Stomach (tissue), 9 donors: ENCODE data around the gene NRG2. TPM values are rescaled to one million over a fixed set of nuclear protein-coding genes. Genes with fewer than 3 reads are reported as not detected.
A peak's percentile ranks its signal among the peaks of the same experiment; 100 is the strongest.

Experiments
- DNase-seq, 2 donors: peaks; one replicate each; pipeline versions ENCODE4 v3.0.0 to v3.0.0-alpha.2; 2013 to 2019
- H3K27ac ChIP-seq, 5 donors: fragments of 200-600 bp in 4 of 5; sonication (generic) in 4 of 5; one replicate each; pipeline ENCODE4 v1.5.1; 2013 to 2019; ENCODE audit warnings: mild to moderate bottlenecking in 1 of 5, moderate library complexity in 1 of 5
- H3K27me3 ChIP-seq, 3 donors: fragments of 200-600 bp; sonication (generic); one replicate each; pipeline ENCODE4 v1.5.1; 2017 to 2019; ENCODE audit warnings: mixed run types in 1 of 3
- H3K36me3 ChIP-seq, 4 donors: fragments of 200-600 bp; sonication (generic); 1 replicate in 3 of 4; 2 replicates in 1 of 4; pipeline ENCODE4 v1.5.1; 2016 to 2019
- H3K4me1 ChIP-seq, 4 donors: fragments of 200-600 bp; sonication (generic); one replicate each; pipeline ENCODE4 v1.5.1; 2016 to 2019
- H3K4me3 ChIP-seq, 4 donors: fragments of 200-600 bp; sonication (generic) in 3 of 4; one replicate each; pipeline ENCODE4 v1.5.1; 2016 to 2019; ENCODE audit warnings: mild to moderate bottlenecking in 1 of 4
- H3K9me3 ChIP-seq, 4 donors: fragments of 200-600 bp; sonication (generic); one replicate each; pipeline ENCODE4 v1.5.1; 2016 to 2019
- CTCF ChIP-seq, 7 experiments: fragments of 450-650 bp in 4 of 7; fragments of 200-600 bp in 3 of 7; sonication (generic) in 3 of 7; IDR thresholded peaks; one replicate each; pipeline ENCODE4 v1.5.1; 2016 to 2019; ENCODE audit warnings: antibody characterized with exemption in 7 of 7, control low read depth in 2 of 7, mild to moderate bottlenecking in 1 of 7
- EP300 ChIP-seq: sonication (generic); formaldehyde crosslinking; IDR thresholded peaks from one replicate; pipeline ENCODE4 v1.6.1; 2017; ENCODE audit warnings: antibody characterized with exemption
- POLR2A ChIP-seq, 4 donors: fragments of 450-650 bp; IDR thresholded peaks; one replicate each; pipeline ENCODE4 v1.6.1; 2016; ENCODE audit warnings: antibody characterized with exemption in 4 of 4, control low read depth in 2 of 4, mild to moderate bottlenecking in 1 of 4, moderate library complexity in 1 of 4
- POLR2AphosphoS5 ChIP-seq, 3 donors: sonication (generic); formaldehyde crosslinking; IDR thresholded peaks; one replicate each; pipeline ENCODE4 v1.6.1; 2016; ENCODE audit warnings: antibody characterized with exemption in 3 of 3
- WGBS, 5 donors: extraction: QIAGEN DNeasy Blood & Tissue Kit in 3 of 5; methylation state at CpG; one replicate each; pipeline versions ENCODE4 v1.1.5 to v1.1.7; 2013 to 2018; 5-methylcytosine and 5-hydroxymethylcytosine counted together
- intact Hi-C: fragments of 100-400 bp; cut with DNase I; formaldehyde crosslinking; loops from one replicate; pipeline ENCODE4 v1.15.1; 2023; ENCODE audit warnings: low total_unique reads
- polyA plus RNA-seq, 3 donors: library from polyadenylated mRNA; stranded (reverse); fragments of 200-250 nt; gene quantifications; one replicate each; pipeline ENCODE4 v1.2.3, GENCODE V29; 2013
- total RNA-seq, 5 donors: library from RNA; depleted of rRNA; stranded (reverse); fragments of >200 nt; gene quantifications; one replicate each; pipeline versions ENCODE4 v1.1.0 to v1.2.3, GENCODE V29; 2014 to 2016
- donor health status: healthy with polysubstance abuse.
- donor health status: Bipolar disorder and iron deficiency.
- donor health status: healthy.

NRG2 gene
- total and polyA plus RNA-seq, 8 donors: 0.25 to 22.2 (median 1.2) TPM; not detected in 1

DNA sequence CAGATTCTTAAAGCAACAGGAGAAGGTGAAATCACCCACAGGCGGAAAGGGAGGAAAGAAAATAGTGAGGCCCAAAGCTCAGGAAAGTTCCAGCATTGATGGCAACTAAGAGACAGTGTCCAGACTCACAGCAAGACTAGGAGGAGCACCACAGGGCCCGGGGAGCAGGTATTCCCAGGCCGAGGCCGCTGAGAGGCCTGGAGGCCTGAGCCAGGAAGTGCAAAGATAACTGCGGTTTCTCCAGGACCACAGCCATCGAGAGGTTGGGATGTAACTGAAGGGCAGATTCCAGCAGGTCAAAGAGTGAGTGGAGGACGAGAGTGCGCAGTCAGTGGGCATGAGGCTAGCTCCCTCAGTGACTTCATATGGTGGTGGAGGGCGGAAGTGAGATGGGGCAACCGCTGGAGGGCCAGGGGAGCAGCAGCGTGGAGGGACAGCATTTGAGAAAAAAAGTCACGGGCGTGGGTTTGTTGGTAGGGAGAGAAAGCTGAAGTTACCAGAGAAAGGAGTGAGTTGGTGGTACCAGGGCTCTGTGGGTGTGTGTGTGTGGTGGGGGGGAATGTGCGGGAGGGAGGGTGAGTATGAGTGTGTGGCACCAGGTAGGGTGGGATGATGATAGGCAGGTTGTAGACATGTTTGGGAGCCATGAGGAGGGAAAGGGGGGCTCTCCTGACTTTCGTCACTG is 157.8 kb downstream of the NRG2 start:
- peaks cover 0 to 21% (median 0%) of the 10 kb centered on the region in 4 donors for H3K36me3 ChIP-seq
- DNase-seq: no peak
- intact Hi-C loops: no loop called here
- H3K27me3 ChIP-seq: no peaks in the 10 kb centered on the region
- H3K9me3 ChIP-seq: no peaks in the 10 kb centered on the region
- H3K4me3 ChIP-seq: no peak overlapping the region
- H3K27ac ChIP-seq: no peak overlapping the region
- 87 to 94% (median 89%) methylated on average over 15 of the region's 15 CpGs for WGBS, 5 donors
- TF ChIP-seq EP300 (no peak), CTCF (IDR thresholded peaks at IDR 0.05) (no peak), POLR2A (IDR thresholded peaks at IDR 0.05) (no peak), POLR2AphosphoS5 (IDR thresholded peaks at IDR 0.05) (no peak)
- peaks cover 0 to 13% (median 4%) of the 10 kb centered on the region in 4 donors for H3K4me1 ChIP-seq

DNA sequence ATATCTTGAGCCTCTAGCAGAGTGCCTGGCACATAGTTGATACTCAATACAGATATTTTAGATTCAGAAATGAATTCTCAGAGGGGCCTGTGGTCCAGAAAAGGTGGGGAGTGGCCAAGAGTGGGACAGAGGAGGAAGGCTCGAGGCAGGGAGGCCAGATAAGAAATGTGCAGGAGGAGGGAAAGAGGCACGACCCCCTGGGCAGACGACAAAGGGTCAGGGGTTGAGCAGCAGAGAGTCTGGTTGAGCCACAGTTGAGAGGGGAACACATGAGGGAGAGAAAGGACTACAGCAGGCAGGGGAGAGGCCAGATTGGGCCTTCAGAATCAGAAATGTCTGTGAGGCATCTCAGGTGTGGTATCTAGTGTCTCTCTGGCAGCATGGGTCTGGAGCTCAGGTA is 158.4 kb downstream of the NRG2 start:
- no peaks in the 10 kb centered on the region for H3K9me3 ChIP-seq
- no peak for DNase-seq
- peaks cover 0 to 21% (median 0%) of the 10 kb centered on the region in 4 donors for H3K36me3 ChIP-seq
- no peak overlapping the region for H3K4me3 ChIP-seq
- no peak for TF ChIP-seq CTCF (IDR thresholded peaks at IDR 0.05)
- no peak for TF ChIP-seq POLR2AphosphoS5 (IDR thresholded peaks at IDR 0.05)
- no peak for TF ChIP-seq EP300
- no peak for TF ChIP-seq POLR2A (IDR thresholded peaks at IDR 0.05)
- H3K27ac ChIP-seq: no peak overlapping the region
- 46 to 64% (median 51%) methylated on average over 3 of the region's 3 CpGs for WGBS, 5 donors
- intact Hi-C loops: no loop called here
- peaks cover 0 to 17% (median 6%) of the 10 kb centered on the region in 4 donors for H3K4me1 ChIP-seq
- H3K27me3 ChIP-seq: no peaks in the 10 kb centered on the region

- TF ChIP-seq POLR2AphosphoS5 (IDR thresholded peaks at IDR 0.05) (no peak), CTCF (IDR thresholded peaks at IDR 0.05) (no peak), EP300 (no peak), POLR2A (IDR thresholded peaks at IDR 0.05) (no peak)
- H3K36me3 ChIP-seq: peaks cover 0 to 21% (median 0%) of the 10 kb centered on the region in 4 donors
- H3K4me1 ChIP-seq: peaks cover 0 to 17% (median 6%) of the 10 kb centered on the region in 4 donors
- no peaks in the 10 kb centered on the region for H3K27me3 ChIP-seq
- H3K27ac ChIP-seq: no peak overlapping the region
- WGBS, 5 donors: 72 to 83% (median 75%) methylated on average over 3 of the region's 3 CpGs
- H3K9me3 ChIP-seq: no peaks in the 10 kb centered on the region
- intact Hi-C loops: no loop called here
- no peak for DNase-seq
- no peak overlapping the region for H3K4me3 ChIP-seq
These were observed 159.0 kb downstream of the NRG2 start for GRCh38 chr5:139884144-139884543.

DNA sequence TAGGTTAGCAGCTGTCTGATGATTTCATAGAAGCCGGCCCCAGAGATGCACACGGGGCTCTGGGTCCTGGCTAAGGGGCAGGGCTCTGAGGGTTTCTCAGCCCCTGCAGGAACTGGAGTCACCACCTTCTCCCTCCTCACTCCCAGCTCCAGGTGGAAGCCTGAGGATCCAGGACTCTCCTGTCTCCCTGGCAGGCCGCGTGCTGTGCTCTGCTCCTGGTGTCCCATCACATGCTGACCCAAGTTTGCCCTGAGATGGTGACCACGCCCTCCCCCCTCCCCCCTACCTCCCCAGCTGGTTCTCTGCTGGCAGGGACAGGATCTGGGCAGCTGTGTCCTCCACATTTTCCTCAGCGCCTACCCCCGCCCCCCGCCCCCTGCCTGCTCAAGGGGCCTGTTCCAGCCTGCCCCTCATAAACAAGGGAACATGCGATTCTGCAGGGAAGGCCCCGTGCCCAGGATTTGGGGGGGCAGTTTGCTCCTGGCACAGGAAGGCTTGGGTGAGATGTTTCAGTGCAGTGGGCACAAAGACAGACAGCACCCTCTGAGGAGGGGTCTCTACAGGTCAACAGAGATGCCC is 160.0 kb downstream of the NRG2 start:
- TF ChIP-seq EP300 (no peak), CTCF (IDR thresholded peaks at IDR 0.05) (no peak), POLR2AphosphoS5 (IDR thresholded peaks at IDR 0.05) (no peak), POLR2A (IDR thresholded peaks at IDR 0.05) (no peak)
- no peaks in the 10 kb centered on the region for H3K27me3 ChIP-seq
- no peak overlapping the region for H3K27ac ChIP-seq
- DNase-seq: peak in 1 of 2 donors; percentile 55
- H3K4me3 ChIP-seq: no peak overlapping the region
- intact Hi-C loops: no loop called here
- WGBS, 5 donors: 51 to 69% (median 52%) methylated on average over 7 to 10 of the region's 10 CpGs
- H3K4me1 ChIP-seq: peaks cover 0 to 17% (median 6%) of the 10 kb centered on the region in 4 donors
- no peaks in the 10 kb centered on the region for H3K9me3 ChIP-seq
- H3K36me3 ChIP-seq: peaks cover 0 to 21% (median 0%) of the 10 kb centered on the region in 4 donors
